IMR-90 (cell line): ENCODE data around the gene DNM3. TPM values are rescaled to one million over a fixed set of nuclear protein-coding genes. Genes with fewer than 3 reads are reported as not detected.

ENCODE experiments used
- ATAC-seq: fragments of 200-7000 bp; cut with Tn5 transposase; 2 replicates; pipeline ENCODE4 v1.9.1; 2020; ENCODE audit warnings: low read depth, mild to moderate bottlenecking, moderate library complexity
- BruUV-seq: library from RNA; stranded (reverse); fragments of 400-500 nt; replicated peaks from 2 replicates; lab custom pipeline; 2021; lab: Mats Ljungman, UMichigan
- CTCF ChIA-PET: fragments of 300-600 bp; formaldehyde crosslinking; extraction: SDS; loops from one replicate; lab custom pipeline; 2021; ENCODE audit warnings: antibody characterized with exemption; lab: Yijun Ruan, JAX
- POLR2A ChIA-PET: fragments of 300-600 bp; sonication (Branson Sonifier 250); formaldehyde crosslinking; loops from one replicate; lab custom pipeline; 2022; ENCODE audit warnings: antibody characterized with exemption; ENCODE audit not compliant: unreplicated experiment; lab: Charles Lee
- DNase-seq: peaks from one replicate; pipeline ENCODE4 v3.0.0; 2013
- H2AFZ ChIP-seq: replicated peaks from 2 replicates; pipeline ENCODE3; 2013; ENCODE audit warnings: low read length, mild to moderate bottlenecking; ENCODE audit not compliant: poor library complexity
- H2AK5ac ChIP-seq: 2 replicates; pipeline ENCODE4 v1.6.1; 2013; ENCODE audit warnings: low read depth, low read length, inconsistent platforms
- H2AK9ac ChIP-seq: replicated peaks from 2 replicates; pipeline ENCODE3; 2013; ENCODE audit warnings: mild to moderate bottlenecking, low read depth, low read length, moderate library complexity; ENCODE audit not compliant: poor library complexity
- H2BK120ac ChIP-seq: 2 replicates; pipeline ENCODE4 v1.6.1; 2013; ENCODE audit warnings: low read depth, low read length, inconsistent platforms
- H2BK15ac ChIP-seq: 3 replicates; pipeline ENCODE4 v1.6.1; 2013; ENCODE audit warnings: low read depth, low read length, inconsistent platforms
- H2BK20ac ChIP-seq: 2 replicates; pipeline ENCODE4 v1.6.1; 2013; ENCODE audit warnings: low read depth, mild to moderate bottlenecking, inconsistent platforms, low read length, moderate library complexity
- H2BK5ac ChIP-seq: 2 replicates; pipeline ENCODE4 v1.6.1; 2013; ENCODE audit warnings: mild to moderate bottlenecking, low read depth, low read length, inconsistent platforms; ENCODE audit not compliant: poor library complexity, severe bottlenecking
- H3K14ac ChIP-seq: replicated peaks from 2 replicates; pipeline ENCODE4 v1.6.1; 2013; ENCODE audit warnings: low read depth, low read length, inconsistent platforms
- H3K18ac ChIP-seq: 2 replicates; pipeline ENCODE4 v1.6.1; 2013; ENCODE audit warnings: low read depth, low read length, control low read depth
- H3K23ac ChIP-seq: 2 replicates; pipeline ENCODE4 v1.6.1; 2013; ENCODE audit warnings: low read depth, low read length, inconsistent platforms
- H3K27ac ChIP-seq: 2 replicates; pipeline ENCODE4 v1.5.1; 2013; ENCODE audit warnings: mild to moderate bottlenecking, control low read depth, low read length; ENCODE audit not compliant: insufficient read depth
- H3K27me3 ChIP-seq: 2 replicates; pipeline ENCODE4 v1.6.1; 2013; ENCODE audit warnings: low read length; ENCODE audit not compliant: control insufficient read depth, insufficient read depth
- H3K36me3 ChIP-seq: 2 replicates; pipeline ENCODE4 v1.6.1; 2013; ENCODE audit warnings: low read length, mixed read lengths; ENCODE audit not compliant: control insufficient read depth, insufficient read depth
- H3K4ac ChIP-seq: 2 replicates; pipeline ENCODE4 v1.6.1; 2013; ENCODE audit warnings: low read depth, low read length, inconsistent platforms
- H3K4me1 ChIP-seq: 2 replicates; pipeline ENCODE4 v1.6.1; 2013; ENCODE audit warnings: low read length, mixed read lengths; ENCODE audit not compliant: control insufficient read depth, insufficient read depth
- H3K4me2 ChIP-seq: 2 replicates; pipeline ENCODE4 v1.6.1; 2013; ENCODE audit warnings: low read depth, mild to moderate bottlenecking, control low read depth, low read length, moderate library complexity
- H3K4me3 ChIP-seq: 2 replicates; pipeline ENCODE4 v1.5.1; 2013; ENCODE audit warnings: low read depth, mild to moderate bottlenecking, control low read depth, low read length, moderate library complexity; ENCODE audit not compliant: insufficient read depth
- H3K56ac ChIP-seq: 2 replicates; pipeline ENCODE4 v1.6.1; 2013; ENCODE audit warnings: low read length, inconsistent platforms; ENCODE audit not compliant: insufficient read depth; ENCODE audit errors: extremely low read depth
- H3K79me1 ChIP-seq, 2 experiments: 2 replicates each; pipeline ENCODE4 v1.6.1; 2013; ENCODE audit warnings: low read length in 2 of 2, inconsistent platforms in 1 of 2, low read depth in 1 of 2
- H3K9ac ChIP-seq: 2 replicates; pipeline ENCODE4 v1.6.1; 2013; ENCODE audit warnings: low read depth, low read length, control low read depth
- H3K9me1 ChIP-seq: 2 replicates; pipeline ENCODE4 v1.6.1; 2013; ENCODE audit warnings: low read length, inconsistent platforms; ENCODE audit not compliant: insufficient read depth
- H3K9me3 ChIP-seq: 2 replicates; pipeline ENCODE4 v1.6.1; 2013; ENCODE audit warnings: low read length; ENCODE audit not compliant: control insufficient read depth, insufficient read depth
- H4K20me1 ChIP-seq: 2 replicates; pipeline ENCODE4 v1.6.1; 2013; ENCODE audit warnings: low read length, inconsistent platforms; ENCODE audit not compliant: insufficient read depth
- H4K5ac ChIP-seq: 2 replicates; pipeline ENCODE4 v1.6.1; 2013; ENCODE audit warnings: mild to moderate bottlenecking, low read depth, low read length, control low read depth
- H4K8ac ChIP-seq, 2 experiments: 2 replicates each; pipeline ENCODE4 v1.6.1; 2013; ENCODE audit warnings: low read depth in 2 of 2, low read length in 2 of 2, control low read depth in 1 of 2, inconsistent platforms in 1 of 2
- H4K91ac ChIP-seq: 2 replicates; pipeline ENCODE4 v1.6.1; 2013; ENCODE audit warnings: low read depth, low read length, inconsistent platforms; ENCODE audit not compliant: insufficient read depth
- CHD1 ChIP-seq: IDR thresholded peaks from 2 replicates; pipeline ENCODE4 v1.6.1; 2012; ENCODE audit warnings: low read depth, low read length, improper control_type of control experiment
- FOS ChIP-seq: fragments of 150-350 bp; IDR thresholded peaks from 2 replicates; pipeline ENCODE4 v1.6.1; 2016; ENCODE audit warnings: low read depth, low read length
- MAFK ChIP-seq: IDR thresholded peaks from 2 replicates; pipeline ENCODE4 v1.6.1; 2012; ENCODE audit warnings: low read depth, low read length, improper control_type of control experiment
- NFE2L2 ChIP-seq: fragments of 150-350 bp; IDR thresholded peaks from 2 replicates; pipeline ENCODE4 v1.6.1; 2016; ENCODE audit warnings: low read depth, mild to moderate bottlenecking, low read length
- RCOR1 ChIP-seq: IDR thresholded peaks from 2 replicates; pipeline ENCODE4 v1.6.1; 2012; ENCODE audit warnings: mild to moderate bottlenecking, low read length, improper control_type of control experiment; ENCODE audit not compliant: insufficient replicate concordance
- WGBS, 2 experiments: methylation state at CpG; one replicate each; pipeline versions ENCODE4 v1.1.5 to v1.1.7; 2013; ENCODE audit warnings: missing lambda C conversion rate in 2 of 2; ENCODE audit not compliant: insufficient read length in 1 of 2; ENCODE audit errors: extremely low coverage in 2 of 2; 5-methylcytosine and 5-hydroxymethylcytosine counted together
- dilution Hi-C: fragments of 300-500 bp; cut with HindIII; formaldehyde crosslinking; loops from one replicate; pipeline ENCODE4 v1.14.3; 2018; ENCODE audit warnings: low sequenced_read_pairs; ENCODE audit not compliant: unreplicated experiment
- in situ Hi-C: fragments of 300-500 bp; cut with MboI; formaldehyde crosslinking; loops from 3 replicates; pipeline ENCODE4 v1.14.3; 2019; ENCODE audit warnings: low sequenced_read_pairs, inconsistent platforms, mixed read lengths
- intact Hi-C: fragments of 100-400 bp; cut with micrococcal nuclease; formaldehyde crosslinking; loops from 2 replicates; pipeline ENCODE4 v1.10.0; 2022
- polyA plus RNA-seq, 3 experiments: library from polyadenylated mRNA; depleted of rRNA; stranded (reverse); fragments of >200 nt; gene quantifications; 2 replicates each; pipeline ENCODE4 v1.2.3, GENCODE V29; 2012; ENCODE audit warnings: low replicate concordance in 1 of 3
- total RNA-seq: library from RNA; depleted of rRNA; stranded (reverse); fragments of >200 nt; gene quantifications from 2 replicates; pipeline ENCODE4 v1.2.3, GENCODE V29; 2012

Gene DNM3
- total and polyA plus RNA-seq, 2 of the 4 experiments (the other 2 are of a cell fraction) = 0.36 TPM

DNA sequence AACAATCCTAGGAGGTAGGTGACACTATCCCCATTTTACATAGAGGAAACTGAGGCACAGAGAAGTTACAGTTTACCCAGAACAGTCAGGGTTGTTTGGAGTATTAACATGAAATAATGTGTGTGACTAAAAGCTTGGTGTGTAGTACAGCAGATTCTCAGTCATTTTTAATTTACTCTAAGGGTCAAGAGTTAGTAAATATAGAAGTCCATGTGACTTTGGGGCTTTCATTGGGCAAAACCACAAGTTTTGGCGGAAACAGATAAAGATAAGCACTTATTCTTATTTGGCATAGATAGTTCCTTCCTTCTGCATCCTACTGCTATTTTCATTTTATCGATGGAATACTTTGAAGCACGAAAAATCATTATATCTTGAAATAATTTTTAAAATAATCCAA lies 128.5 kb downstream of the DNM3 start:
- ATAC-seq = no peak
- Histone ChIP-seq H2BK120ac (no peak overlapping the region), H4K8ac (no peak overlapping the region), H3K9me3 (no peaks in the 10 kb centered on the region), H3K4me3 (no peak overlapping the region), H4K91ac (no peak overlapping the region), H3K27me3 (no peaks in the 10 kb centered on the region), H2BK5ac (no peak overlapping the region), H2AK5ac (no peak overlapping the region), H3K4me2 (no peak overlapping the region), H2AK9ac (no peak overlapping the region), H2BK20ac (no peak overlapping the region), H4K5ac (no peak overlapping the region), H2AFZ (no peak overlapping the region), H3K18ac (no peak overlapping the region), H3K56ac (no peak overlapping the region), H3K9me1 (no peaks in the 10 kb centered on the region; the same call in 1 of the 2 replicates), H3K27ac (no peak overlapping the region), H3K4me1 (0 out of 2 replicates have a peak, but pooled peaks cover 2% of the 10 kb centered on the region), H3K79me1 (no peaks in the 10 kb centered on the region), H3K14ac (no peak overlapping the region), H3K36me3 (no peaks in the 10 kb centered on the region), H4K20me1 (no peaks in the 10 kb centered on the region), H3K23ac (no peak overlapping the region), H2BK15ac (no peak overlapping the region), H3K9ac (no peak overlapping the region), H3K4ac (no peak overlapping the region)
- ChIA-PET POLR2A (no interaction called here), CTCF (interaction anchor here (1.0 to 1.7 kb wide), 2 partner anchors 15 to 168 kb away, joined by 4 read pairs; no protein-coding TSS in a partner anchor)
- DNase-seq = no peak
- no TSS peak for BruUV-seq
- no CpG with 5 or more reads among the region's 3 CpGs for WGBS, 2 experiments
- in situ Hi-C loops = no loop called here
- TF ChIP-seq RCOR1 (no peak), NFE2L2 (no peak), MAFK (no peak), CHD1 (no peak), FOS (no peak)
- dilution Hi-C loops = no loop called here
- intact Hi-C loops = no loop called here
